NCI-H1092 treated with DMSO at 0.1 percent for 48 hours (cell line): Measurements from ENCODE around the gene KIF1A.
"Not testable (repeated sequence)": the region's sequence is repeated elsewhere in the genome, so short reads cannot be mapped to it uniquely, and the experiment has no call there.

Source experiments
- DNase-seq: peaks from one replicate; lab custom pipeline; 2025; lab: John Stamatoyannopoulos, UW

KIF1A gene

DNA sequence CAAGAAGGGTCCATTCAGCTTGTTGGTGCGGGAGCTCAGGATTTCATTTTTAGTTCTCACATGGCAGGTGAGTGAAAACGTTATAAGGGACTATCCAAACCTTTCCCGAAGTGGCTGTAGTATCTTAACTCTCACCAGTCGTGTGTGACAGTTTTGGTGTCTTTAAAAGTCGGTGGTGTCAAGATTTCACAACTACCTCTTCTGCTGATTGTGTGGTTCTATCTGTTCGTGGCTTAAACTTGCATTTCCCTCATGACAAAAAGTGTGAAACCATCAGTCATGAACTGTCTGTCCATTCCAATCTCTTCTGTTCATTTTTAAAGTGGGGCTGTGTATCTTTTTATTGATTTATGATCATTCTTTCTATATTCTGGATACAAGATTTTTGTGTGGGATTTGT, 133.6 kb downstream of the KIF1A start:
- DNase-seq: no peak

- DNase-seq: peak; percentile 6
Measured at GRCh38 chr2:240685771-240686371, 134.1 kb downstream of the KIF1A start.

- not testable (repeated sequence) for DNase-seq
Measured at GRCh38 chr2:240683980-240684728, 135.9 kb downstream of the KIF1A start.

- DNase-seq: not testable (repeated sequence)
Measured at GRCh38 chr2:240683329-240683979, 136.6 kb downstream of the KIF1A start.

DNA sequence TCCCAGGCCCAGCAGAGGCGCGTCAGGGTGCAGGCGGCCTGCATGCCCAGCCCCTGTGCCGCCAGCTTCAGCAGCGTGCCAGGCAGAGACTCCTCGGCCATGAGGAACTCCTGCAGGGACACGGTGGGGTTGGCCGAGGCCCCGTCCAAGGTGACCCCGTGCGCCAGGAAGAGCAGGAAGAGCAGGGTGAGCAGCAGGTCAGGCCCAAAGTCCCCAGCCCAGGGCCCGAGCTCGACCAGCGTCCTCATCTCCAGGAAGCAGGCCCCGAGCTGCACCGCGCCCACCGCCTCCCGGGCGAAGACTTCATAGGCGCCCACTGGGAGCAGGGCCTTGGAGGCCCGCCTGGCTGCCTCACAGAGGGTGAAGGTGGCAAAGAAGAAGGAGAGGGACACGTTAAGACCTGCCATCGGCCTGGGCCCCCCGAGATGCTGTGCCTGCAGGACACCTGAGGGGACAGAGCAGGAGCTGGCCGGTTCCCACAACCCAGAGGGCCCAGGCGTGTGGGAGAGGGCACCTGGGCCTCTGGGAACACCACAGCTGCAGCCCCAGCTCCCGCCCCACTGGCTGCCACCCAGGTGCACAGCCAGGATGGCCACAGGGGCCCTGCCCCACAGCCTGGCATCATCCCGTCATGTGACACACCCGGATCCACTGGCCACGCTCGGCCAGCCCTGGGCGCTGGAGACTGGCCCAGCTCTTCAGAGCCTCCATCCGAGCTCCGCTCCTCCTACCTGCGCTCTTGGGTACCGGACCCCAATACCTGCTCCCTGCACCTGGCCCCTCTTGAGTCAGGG, 137.4 kb downstream of the KIF1A start, which contains the start of gene AQP12B:
TSS of gene AQP12B (minus strand) at position 455 of the 794 bp plus-strand sequence. CDS start at position 407, 48 bp downstream.
- not testable (repeated sequence) for DNase-seq

DNA sequence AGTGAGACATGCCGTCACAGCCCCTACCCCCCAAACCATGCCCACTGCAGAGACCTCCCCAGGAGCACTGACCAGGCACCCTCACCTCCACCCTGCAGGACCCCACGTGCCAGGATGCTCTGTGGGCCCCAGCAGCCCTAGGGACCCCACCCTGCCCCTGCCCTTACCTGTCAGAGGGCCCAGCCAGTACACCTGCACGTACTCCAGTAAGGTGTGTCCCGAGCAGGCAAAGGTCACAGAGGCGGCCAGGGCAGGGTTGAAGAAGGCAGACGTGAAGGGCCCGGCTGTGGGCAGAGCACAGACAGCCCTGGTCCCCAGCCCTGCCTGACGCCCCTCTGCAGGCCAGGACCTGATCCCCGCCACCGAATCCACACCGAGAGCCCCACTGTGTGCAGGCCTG, 139.8 kb downstream of the KIF1A start:
- not testable (repeated sequence) for DNase-seq

GRCh38 chr2:240678909-240679308, 141.1 kb downstream of the KIF1A start:
- not testable (repeated sequence) for DNase-seq

DNA sequence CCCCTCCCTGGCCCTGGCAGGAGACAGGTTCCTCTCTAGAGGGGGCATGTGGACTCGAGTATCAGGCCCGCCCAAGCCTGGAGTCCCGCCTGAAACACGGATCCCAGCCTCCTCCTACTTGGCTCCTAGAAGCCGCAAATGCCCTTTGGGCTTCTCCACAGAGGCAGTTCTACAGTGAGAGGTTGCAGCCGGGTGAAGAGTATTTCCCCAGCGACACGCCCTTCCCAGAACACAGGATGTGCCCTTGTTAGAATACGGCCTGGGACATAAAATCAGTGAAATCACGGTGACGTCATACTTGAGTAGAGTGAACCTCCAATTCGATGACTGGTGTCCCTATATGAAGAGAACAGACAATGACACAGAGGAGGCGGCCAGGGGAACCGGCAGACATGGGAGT, 142.0 kb downstream of the KIF1A start:
- DNase-seq: not testable (repeated sequence)

- DNase-seq: not testable (repeated sequence)
Measured at GRCh38 chr2:240675345-240675744, 144.7 kb downstream of the KIF1A start.

DNA sequence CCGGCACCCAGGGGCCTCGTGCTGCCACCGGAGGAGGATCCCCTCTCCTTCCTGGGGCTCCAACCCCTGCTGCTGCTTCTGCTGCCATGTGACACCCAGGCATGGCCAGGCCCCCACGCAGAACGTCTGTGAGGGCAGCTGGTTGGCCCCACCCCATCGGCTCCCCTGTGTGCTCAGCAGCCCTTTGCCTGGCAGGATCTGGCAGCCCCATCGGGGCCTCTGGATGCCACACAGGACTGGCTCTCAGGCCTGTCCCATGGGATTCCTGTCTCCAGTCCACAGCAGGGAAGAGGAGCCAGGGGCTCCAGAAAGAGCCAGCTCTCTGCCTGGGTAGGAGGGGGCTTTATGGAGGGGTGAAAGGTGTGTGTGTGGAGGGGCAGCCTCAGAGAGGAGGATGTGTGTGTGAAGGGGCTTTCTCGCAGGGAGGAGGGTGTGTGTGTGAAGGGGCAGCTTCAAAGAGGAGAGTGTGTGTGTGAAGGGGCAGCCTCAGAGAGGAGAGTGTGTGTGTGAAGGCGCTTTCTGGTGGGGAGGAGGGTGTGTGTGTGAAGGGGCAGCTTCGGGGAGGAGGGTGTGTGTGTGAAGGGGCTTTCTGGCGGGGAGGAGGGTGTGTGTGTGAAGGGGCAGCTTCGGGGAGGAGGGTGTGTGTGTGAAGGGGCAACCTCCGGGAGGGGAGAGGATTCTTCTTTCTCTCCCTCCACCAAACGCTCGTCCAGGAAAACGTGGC, 145.4 kb downstream of the KIF1A start:
- not testable (repeated sequence) for DNase-seq

- DNase-seq: no peak
Measured at GRCh38 chr2:240672701-240673190, 147.3 kb downstream of the KIF1A start.

GRCh38 chr2:240672076-240672700, 147.8 kb downstream of the KIF1A start:
- DNase-seq: no peak

- no peak for DNase-seq
Measured at GRCh38 chr2:240670950-240671349, 149.1 kb downstream of the KIF1A start.

GRCh38 chr2:240670402-240670801, 149.6 kb downstream of the KIF1A start:
- DNase-seq: no peak

GRCh38 chr2:240664622-240665021, 155.4 kb downstream of the KIF1A start:
- no peak for DNase-seq
